Measurements from ENCODE around the gene HBB.

Gene HBB

DNA sequence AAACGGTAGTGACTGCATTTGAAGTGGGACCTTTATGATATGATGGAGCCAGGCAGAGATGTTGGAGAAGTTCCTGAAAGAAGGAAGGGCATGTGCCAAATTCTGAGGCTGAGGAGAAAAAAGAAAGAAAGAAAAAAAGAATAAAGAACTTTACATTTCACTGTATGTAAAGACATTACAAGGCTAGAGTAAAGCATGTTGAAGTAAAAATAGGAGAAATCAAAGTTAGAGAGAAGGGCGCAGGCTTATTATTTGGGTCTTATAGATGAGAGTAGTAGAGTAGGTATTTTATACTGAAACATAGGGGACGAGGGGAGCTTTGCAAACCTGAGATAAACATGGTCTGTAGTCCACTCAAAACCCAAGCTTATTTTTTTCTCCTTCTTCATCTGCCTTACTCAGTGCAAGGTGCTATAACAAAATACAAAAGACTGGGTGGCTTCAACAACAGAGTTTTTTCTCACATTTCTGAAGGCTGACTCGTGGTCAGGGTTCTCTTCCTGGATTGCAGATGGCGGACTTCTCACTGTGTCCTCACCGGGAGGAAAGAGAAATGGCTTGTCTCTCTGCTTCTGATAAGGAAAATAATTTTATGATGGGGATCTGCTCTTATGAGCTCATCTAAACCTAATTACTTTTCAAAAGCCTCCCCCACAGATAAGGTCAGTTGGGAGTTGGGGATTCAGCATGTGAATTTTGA, 20.1 kb upstream of the HBB start:
- DNase-seq = no peak

DNA sequence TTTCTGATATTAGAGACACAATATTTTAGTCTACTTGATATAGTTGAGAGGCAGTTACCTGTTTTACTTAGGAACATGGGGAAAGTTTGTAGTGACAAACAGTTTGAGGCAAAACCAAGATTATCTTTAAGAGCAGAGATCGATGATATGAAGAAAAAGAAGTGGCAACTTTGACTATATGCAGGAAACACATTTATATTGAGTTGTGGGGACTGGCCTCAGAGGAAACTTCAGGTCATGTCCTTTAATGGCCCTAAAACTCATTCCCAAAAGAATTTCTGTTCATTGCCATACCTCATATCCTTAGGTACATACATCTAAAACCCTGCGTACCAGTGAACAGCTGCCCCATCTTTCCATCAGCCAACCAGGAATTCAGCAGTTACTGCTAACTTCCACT, 18.3 kb upstream of the HBB start:
- DNase-seq = no peak

DNA sequence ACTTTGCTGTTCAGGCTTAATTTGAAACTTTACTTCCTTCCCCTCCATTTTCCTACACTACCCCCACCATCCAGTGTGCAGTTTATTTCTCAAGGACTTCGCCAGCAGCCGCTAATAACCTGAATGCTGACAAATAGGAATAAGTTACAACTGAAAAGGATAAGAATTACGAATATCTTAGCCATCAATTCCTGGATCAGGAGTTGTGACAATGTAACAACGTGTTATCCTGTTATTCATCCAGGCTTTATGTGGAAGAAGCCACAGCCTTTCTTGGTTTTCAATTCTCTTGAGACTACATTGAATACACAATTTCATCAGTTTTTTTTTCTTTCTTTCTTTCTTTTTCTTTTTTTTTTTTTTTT, 16.9 kb upstream of the HBB start:
- DNase-seq = peak; percentile 40

DNA sequence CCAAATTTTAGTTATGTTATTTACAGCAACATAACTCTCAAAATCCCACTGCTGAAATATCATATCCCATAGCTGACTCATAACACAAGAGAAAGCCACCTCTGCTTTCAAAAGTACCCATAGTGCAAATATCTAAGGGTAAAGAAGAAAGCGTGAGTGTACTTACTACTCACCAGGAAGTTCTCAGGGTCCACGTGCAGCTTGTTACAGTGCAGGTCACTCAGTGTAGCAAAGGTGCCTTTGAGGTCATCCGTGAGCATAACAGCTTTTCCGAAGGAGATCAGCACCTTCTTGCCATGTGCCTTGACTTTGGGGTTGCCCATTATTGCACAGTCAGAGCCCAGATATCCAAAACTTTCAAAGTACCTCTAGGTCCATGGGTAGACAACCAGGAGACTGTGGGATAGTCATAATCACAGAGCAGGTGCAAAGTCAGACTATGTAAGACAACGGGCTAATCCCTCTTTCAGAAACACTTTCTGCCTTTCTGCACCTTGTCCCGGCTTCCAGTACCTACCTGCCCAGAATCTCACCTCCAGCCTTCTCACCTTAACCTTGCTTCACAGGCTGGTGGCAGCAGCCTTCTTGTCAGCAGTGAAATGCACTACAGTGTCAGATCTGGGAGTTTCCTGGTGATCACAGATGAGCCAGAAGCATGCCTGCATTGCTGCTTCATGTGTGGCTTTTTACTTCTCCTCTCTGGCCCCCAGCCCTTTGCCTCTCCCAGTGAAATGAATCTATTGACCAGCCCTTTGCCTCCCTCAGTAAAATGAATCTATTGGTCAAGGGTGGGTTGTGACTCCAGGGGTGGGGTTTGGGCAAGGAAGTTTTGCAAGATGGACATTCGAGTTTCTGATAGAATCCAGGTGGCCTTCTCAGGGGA, 16.3 kb upstream of the HBB start:
- DNase-seq = peak; percentile 55

DNA sequence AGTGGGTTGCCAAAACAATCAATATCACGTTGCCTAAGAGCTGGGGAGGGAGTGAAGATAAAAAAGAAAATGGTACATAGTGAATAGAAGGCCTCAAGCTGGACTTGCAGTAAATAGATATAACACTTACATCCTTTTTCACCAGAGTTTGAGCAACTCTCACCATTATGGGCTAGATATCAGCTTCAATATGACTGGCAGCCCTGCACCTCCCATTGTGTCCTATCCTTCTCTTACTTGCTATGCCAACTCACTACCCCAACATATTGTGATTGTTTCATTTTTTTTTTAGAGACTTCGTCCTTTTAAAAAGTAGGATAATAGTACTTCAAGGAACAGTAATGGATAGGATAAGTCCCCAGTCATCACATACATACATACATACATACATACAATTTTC, 15.3 kb upstream of the HBB start:
- DNase-seq = peak; percentile 43

DNA sequence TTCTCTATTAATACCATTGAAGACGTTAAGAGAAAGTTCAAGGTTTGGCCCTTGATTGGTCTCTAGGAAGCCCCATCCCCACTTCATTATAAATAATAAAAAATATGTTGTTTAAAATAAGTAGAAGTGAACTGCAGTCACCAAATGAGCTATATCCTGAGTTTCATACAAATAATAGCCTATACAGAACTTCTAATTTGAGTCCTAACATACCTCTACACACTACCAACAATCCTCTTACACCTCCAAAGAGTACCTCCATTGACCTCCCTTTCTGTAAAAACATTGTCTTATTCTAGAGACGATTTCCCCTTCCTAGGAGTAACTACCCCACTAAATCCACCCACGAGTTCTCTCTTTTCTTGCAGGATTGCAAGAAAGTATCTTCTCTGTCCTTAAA, 14.6 kb upstream of the HBB start:
- no peak for DNase-seq

DNA sequence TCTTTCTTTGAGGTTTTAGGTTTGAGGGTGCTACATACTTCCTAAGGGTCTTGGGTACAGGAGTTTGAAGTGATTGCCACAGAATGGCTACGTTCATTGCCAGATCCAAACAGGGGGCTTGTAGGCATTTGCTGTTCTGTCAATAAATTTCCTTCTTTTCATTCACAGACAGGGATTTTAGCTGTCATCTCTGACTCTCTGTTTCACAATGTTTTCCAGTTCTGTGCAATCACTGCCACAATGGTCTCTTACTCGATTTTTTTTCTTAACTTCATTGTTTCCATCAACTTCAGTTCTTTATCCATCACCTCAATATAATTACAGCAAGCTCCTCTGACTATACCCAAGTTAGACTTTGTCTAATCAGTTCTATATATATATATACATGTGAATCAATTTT, 13.6 kb upstream of the HBB start:
- DNase-seq = no peak

DNA sequence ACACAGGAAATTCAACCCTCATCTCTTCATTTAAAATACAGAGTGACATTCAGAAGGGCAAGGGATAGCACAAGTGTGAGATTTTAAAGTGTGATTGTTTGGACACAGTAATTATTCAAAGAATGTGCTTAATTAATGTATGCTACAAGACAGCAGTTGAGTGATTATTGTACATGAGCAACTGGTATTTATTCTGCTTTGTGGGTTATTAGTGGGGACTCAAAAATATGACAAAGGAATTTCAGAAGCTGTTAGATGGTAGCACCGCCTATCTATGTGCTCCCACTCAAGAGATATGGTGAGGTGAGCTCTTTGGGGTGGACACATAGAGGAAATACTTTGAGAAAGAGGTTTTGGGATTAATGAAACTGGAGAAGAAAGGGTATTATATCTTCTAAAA, 13.2 kb upstream of the HBB start:
- peak; percentile 13 for DNase-seq

DNA sequence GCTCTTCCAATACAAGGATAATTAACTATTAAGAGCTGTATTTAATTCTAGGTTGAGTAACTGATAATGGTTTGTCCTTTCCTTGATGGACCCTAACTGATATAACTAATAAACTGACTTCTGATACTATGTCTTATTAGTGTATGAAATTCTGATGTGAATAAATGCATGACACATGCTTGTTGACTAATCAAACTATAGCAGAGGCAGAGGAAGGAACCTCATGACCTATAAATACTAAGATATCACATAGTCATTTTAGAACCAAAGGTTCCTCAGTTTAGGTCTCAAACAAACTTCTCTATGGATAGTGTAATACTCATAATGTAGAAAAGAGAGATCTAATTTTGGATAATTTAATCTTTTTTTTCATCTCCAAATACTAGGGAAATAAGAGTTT, 12.2 kb upstream of the HBB start:
- peak; percentile 17 for DNase-seq

DNA sequence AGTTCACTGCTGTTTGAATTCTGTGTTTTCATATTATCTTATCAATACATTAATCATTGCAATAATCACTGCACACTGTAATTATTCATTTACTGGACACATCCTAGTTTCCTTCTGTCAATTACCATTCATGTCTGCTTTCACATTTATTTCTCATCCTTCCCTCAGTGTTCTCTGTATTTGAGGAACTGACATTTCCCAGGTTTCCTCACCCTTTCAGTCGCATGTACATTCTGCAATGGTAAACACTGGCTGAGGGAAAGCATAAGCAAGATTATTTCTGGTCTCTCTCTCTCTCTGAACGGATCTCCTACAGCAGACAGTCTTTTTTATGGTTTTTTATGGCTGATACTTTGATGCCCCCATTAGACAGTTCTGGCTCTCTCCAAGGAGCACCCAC, 11.6 kb upstream of the HBB start:
- peak; percentile 14 for DNase-seq

DNA sequence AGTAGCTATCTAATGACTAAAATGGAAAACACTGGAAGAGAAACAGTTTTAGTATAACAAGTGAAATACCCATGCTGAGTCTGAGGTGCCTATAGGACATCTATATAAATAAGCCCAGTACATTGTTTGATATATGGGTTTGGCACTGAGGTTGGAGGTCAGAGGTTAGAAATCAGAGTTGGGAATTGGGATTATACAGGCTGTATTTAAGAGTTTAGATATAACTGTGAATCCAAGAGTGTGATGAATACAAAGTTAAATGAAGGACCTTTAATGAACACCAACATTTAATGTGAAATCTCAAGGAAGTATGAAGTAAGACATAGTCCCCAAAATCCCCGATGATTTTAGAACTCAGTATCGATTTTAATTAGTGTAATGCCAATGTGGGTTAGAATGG, 10.5 kb upstream of the HBB start:
- DNase-seq = no peak

DNA sequence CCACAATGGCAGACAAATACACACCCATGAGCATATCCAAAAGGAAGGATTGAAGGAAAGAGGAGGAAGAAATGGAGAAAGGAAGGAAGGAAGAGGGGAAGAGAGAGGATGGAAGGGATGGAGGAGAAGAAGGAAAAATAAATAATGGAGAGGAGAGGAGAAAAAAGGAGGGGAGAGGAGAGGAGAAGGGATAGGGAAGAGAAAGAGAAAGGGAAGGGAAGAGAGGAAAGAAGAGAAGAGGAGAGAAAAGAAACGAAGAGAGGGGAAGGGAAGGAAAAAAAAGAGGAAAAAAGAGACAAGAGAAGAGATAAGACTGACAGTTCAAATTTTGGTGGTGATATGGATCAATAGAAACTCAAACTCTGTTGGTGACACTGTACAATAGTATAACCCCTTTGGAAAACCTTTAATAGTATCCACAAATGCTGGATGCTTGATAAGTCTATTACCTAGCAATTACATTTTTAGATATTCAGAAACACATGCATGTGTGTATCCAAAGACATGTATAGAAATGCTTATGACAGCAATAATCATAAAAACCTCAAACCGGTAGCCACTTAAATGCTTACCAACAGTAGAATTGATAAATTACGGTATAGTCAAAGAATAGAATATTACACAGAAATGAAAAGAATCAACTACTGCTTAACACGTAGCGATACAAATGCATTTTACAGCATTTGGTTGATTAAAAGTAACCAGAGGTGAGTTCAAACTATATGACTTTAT, 8.7 kb upstream of the HBB start:
- no peak for DNase-seq

DNA sequence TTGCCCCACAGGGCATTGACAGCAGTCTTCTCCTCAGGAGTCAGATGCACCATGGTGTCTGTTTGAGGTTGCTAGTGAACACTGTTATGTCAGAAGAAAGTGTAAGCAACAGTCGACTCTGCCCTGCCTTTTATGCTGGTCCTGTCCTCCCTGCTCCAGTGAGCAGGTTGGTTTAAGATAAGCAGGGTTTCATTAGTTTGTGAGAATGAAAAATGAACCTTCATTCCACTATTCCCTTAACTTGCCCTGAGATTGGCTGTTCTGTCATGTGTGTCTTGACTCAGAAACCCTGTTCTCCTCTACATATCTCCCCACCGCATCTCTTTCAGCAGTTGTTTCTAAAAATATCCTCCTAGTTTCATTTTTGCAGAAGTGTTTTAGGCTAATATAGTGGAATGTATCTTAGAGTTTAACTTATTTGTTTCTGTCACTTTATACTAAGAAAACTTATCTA, 7.5 kb upstream of the HBB start, which contains the start of gene HBD:
TSS of gene HBD (minus strand) at position 103 of the 454 bp plus-strand sequence. CDS start at position 53, 50 bp downstream.
- DNase-seq = peak; percentile 95

DNA sequence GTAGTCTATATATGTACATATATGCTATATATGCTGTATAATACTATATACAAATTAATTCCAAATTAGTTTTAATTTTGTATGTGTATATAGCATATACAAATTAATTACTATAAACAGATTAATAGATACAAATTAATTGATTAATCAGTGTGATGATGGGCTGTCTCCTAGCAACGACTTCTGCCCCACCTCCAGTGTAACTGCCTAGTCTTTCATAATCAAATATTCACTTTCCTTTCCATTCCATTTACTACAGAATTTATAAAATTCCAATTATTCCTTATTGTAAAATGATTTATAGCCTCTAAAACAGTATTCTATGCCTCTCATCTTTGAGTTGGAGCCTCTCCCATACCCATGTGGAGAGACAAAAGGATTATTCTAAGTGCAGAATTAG, 6.4 kb upstream of the HBB start:
- no peak for DNase-seq

DNA sequence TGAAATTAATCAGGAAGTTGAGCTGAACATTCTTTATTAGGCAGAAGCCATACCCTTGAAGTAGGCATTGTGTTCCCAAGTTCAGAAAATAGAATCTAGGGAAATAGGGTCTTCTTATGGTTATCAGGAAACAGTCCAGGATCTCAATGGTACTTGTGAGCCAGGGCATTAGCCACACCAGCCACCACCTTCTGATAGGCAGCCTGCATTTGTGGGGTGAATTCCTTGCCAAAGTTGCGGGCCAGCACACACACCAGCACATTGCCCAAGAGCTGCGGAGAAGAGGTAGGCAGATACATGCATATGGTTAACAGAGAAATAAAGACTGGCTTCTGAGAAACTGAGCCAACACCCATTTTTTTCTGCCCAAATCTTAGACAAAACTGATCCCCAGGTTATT, 6.0 kb upstream of the HBB start:
- peak; percentile 60 for DNase-seq

DNA sequence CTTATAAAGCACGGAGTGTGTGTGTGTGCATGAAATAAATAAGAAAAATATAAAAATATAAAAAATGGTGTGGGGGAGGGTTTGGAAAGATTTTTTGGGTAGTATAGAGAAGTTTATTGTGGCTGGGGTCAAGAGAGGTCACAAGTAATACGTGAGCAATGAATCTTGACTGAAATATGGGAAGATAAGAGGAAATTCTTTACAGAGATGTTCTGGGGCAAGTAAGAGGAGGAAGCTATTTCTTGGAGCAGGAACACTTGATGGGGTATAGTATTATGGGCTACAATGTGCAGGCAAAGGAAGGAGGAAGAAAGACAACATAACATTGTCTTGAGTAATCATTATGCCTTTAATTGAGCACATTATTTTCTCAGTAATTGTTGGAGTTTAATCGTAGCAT, 5.3 kb upstream of the HBB start:
- DNase-seq = no peak

DNA sequence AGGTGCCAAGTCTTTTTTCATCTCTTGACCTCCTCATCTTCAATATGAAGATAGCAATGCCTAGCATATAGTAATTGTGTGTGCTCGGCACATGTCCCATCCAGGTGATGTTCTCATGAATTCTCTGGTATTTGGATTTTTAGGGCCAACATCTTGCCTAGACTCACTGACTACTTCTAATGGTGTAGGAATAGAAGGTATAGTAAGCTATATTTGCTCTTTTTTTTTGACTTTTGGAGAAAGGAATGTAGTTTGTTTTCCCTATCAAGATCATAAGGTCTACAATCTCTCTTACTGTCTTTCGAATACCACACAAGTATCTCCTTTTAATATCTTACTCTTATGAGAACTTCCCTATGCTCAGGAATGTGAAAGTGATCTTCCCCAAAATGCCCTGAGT, 4.2 kb upstream of the HBB start:
- no peak for DNase-seq

DNA sequence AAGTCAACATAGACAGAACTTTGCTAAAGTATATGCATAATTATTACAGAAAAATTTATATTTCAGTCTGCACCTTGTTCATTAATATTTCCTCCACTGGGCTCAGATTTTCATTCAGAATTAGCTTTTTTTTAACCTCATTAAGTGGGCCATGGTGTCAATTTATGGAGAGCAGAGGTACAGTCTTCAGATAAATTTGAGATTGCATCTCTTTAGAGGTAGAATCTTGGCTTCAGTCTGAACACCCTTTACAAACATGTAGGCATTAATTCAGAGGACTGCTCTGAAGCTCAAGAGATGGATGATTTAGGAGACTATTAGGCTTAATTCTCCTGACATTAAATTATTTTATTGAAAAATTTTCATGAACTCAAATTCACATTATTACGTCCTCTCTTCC, 3.4 kb upstream of the HBB start:
- no peak for DNase-seq

DNA sequence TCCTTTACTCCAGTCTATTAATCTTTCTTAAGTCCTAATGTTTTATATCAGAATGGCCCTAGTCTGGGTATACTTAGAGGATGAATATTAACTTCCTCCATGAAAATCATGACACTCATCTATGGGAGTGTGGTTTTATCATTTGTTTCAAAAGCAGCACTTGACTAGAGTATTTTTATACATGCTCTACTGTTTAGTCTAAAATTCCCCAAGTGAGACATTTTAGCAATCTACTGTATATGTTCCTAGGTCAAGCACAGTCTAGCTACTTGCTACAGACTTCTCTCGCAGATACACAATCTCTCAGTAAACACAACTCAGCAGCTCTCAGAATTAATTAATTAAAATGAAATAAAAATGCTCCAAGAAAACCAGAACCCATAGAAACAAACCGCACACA, 2.9 kb upstream of the HBB start:
- DNase-seq = no peak

DNA sequence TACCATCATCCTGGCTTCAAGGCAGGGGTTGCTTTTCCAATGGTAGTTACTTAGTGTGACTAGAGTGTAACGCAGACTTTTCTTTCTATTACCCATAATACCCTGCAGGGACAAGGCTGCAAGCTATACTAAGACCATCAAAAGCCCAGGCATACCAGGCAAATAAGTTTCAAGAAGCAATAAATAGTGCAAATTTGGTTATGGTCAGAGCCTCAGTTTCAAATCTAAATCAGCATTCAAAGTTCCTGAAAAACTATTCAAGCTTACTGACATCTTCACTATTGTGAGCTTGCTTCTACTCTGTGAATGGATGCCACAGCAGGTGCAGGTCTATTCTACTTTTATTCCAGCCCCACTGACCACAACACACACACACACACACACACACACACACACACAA, 2.5 kb upstream of the HBB start:
- no peak for DNase-seq

DNA sequence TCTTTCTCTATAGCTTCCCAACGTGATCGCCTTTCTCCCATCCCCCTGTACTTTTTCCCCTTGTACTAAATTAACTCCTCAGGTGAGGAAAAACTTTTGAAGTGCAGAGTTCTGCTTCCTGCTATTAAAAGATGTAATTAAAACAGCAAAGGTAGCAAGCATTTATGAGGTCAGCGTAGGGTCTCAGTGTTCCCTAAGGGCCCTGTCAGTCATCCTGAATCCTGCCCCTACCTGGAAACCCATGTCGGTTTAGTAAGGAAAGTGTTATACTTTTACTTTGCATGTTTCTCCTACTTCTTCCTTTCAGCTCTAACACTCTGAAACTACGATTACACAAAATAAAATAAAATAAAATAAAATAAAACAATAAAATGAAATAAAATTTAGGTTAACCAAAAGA, 1.3 kb upstream of the HBB start:
- DNase-seq = no peak

DNA sequence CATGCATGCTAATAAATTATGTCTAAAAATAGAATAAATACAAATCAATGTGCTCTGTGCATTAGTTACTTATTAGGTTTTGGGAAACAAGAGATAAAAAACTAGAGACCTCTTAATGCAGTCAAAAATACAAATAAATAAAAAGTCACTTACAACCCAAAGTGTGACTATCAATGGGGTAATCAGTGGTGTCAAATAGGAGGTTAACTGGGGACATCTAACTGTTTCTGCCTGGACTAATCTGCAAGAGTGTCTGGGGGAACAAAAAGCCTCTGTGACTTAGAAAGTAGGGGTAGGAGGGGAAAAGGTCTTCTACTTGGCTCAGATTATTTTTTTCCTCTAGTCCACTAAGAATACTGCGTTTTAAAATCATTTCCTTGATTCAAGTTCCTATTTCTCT, 810 bp upstream of the HBB start:
- peak; percentile 67 for DNase-seq

DNA sequence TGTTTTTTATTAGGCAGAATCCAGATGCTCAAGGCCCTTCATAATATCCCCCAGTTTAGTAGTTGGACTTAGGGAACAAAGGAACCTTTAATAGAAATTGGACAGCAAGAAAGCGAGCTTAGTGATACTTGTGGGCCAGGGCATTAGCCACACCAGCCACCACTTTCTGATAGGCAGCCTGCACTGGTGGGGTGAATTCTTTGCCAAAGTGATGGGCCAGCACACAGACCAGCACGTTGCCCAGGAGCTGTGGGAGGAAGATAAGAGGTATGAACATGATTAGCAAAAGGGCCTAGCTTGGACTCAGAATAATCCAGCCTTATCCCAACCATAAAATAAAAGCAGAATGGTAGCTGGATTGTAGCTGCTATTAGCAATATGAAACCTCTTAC, 1.4 kb downstream of the HBB start:
- DNase-seq = peak; percentile 84

Measured in hematopoietic multipotent progenitor cell treated with erythropoietin and hydrocortisone succinate and interleukin-3 and kit ligand, for 6 days (in vitro differentiated cells).